ENCODE data around the gene GAB2.
"Not testable (repeated sequence)": the region's sequence is repeated elsewhere in the genome, so short reads cannot be mapped to it uniquely, and the experiment has no call there.

The GAB2 gene

GRCh38 chr11:78300108-78300839 is 117.3 kb downstream of the GAB2 start:
- no peak for DNase-seq

GRCh38 chr11:78299000-78299710 is 118.5 kb downstream of the GAB2 start:
- DNase-seq = no peak

GRCh38 chr11:78298291-78298771 is 119.3 kb downstream of the GAB2 start:
- no peak for DNase-seq

GRCh38 chr11:78295991-78296930 is 121.4 kb downstream of the GAB2 start:
- no peak for DNase-seq

- no peak for DNase-seq
Observed at GRCh38 chr11:78295347-78295746, 122.3 kb downstream of the GAB2 start.

GRCh38 chr11:78294100-78294499 is 123.5 kb downstream of the GAB2 start:
- not testable (repeated sequence) for DNase-seq

- DNase-seq = no peak
Observed at GRCh38 chr11:78293536-78293935, 124.1 kb downstream of the GAB2 start.

- DNase-seq = no peak
Observed at GRCh38 chr11:78292109-78292803, 125.4 kb downstream of the GAB2 start.

- no peak for DNase-seq
Observed at GRCh38 chr11:78291503-78292108, 126.0 kb downstream of the GAB2 start.

GRCh38 chr11:78290293-78291176 is 127.1 kb downstream of the GAB2 start:
- DNase-seq = no peak

GRCh38 chr11:78289552-78290292 is 127.9 kb downstream of the GAB2 start:
- no peak for DNase-seq

- DNase-seq = no peak
Observed at GRCh38 chr11:78284260-78284659, 133.4 kb downstream of the GAB2 start.

- no peak for DNase-seq
Observed at GRCh38 chr11:78282821-78283220, 134.8 kb downstream of the GAB2 start.

GRCh38 chr11:78281511-78281910 is 136.1 kb downstream of the GAB2 start:
- DNase-seq = no peak

- no peak for DNase-seq
Observed at GRCh38 chr11:78277314-78277994, 140.2 kb downstream of the GAB2 start.

- no peak for DNase-seq
Observed at GRCh38 chr11:78276311-78276710, 141.3 kb downstream of the GAB2 start.

GRCh38 chr11:78274739-78275138 is 142.9 kb downstream of the GAB2 start:
- DNase-seq = no peak

- not testable (repeated sequence) for DNase-seq
Observed at GRCh38 chr11:78272625-78273269, 144.9 kb downstream of the GAB2 start.

- not testable (repeated sequence) for DNase-seq
Observed at GRCh38 chr11:78271801-78272200, 145.8 kb downstream of the GAB2 start.

Measured in stimulated activated CD4-positive, alpha-beta T cell treated with anti-CD3 and anti-CD28 coated beads, Interleukin-2, amount 100 ng/mL, for 48 hours (primary cell).